ENCODE results near the gene TFCP2. TPM values are rescaled to one million over a fixed set of nuclear protein-coding genes. Genes with fewer than 3 reads are reported as not detected.

Gene TFCP2
- total RNA-seq, 1 donor, result 10.8 TPM

DNA sequence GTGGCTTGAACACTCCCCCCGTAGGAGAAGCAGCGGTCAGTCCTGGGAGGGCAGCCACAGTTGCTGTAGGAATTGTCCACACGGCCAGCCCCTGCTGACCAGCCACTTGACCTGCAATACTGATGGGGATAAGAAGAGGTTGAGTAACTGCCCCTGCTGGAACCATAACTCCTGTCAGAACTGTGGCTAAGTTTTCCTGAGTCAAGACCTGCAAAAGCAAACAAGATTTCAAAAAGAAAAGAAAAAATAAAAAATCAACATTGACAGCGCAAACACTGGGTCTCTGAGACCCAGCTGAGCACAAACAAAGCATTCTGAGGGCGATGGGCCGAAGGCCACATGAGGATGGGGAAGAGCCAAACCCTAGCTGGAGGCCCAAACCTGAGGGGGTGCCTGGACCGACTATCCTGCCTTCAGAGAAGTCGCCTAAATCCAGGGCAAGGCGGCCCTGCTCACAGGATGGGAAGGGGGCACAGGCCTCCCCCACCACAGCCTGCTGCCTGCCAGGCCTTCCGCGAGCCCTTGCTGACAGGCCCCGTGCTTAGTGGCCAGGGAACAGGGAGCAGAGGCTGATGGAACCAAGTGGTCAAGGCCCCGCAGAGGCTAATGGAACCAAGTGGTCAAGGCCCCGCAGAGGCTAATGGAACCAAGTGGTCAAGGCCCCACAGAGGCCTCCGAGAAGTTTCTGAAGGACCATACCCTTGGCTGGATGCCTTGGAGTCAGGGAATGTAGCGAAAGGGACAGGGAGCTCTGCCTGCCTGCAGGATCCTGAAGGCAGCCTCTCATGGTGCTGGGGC is 25.8 kb upstream of the TFCP2 start:
- DNase-seq (ENCODE audit: low read depth in 2 of 3, low spot score in 2 of 3), result no peak

DNA sequence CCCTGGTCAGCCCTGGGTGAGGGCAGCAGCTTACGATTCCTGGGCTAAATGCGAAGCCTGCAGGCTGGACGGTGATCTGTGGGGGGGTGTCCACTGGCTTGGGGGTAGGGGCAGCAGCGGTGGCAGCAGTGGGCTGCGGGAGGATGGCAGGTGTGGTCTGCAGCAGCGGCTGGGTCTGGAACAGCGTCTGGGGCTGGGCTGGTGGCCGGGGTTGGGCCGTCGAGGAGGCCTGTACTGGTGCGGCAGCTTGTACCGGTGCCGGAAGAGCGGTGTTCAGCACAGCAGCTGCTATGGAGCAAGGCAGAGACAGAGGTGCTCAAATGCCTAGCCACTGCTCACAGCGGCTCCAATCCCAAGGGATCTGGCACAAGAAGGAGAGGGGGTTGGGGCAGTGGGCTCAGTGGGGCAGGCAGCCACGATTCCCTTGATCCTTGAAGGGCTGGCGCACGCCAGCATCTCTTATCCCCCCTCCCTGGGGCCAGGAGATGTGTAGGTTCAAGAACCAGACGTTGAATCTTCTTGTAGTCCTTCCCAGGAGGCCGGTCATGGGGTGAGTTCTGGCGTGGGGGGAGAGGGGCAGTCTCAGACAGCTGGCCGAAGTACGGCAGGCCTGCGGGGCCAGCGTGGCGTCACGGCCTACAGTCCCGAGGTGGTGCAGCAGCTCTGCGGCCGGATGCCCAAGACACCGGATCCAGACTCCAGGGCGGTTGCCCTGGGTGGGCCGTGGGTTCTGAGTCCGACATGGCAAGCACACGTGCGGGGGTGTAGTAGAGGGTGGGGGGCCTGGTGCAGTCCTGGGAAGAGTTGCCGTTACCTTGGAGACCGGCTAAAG is 25.0 kb upstream of the TFCP2 start:
- DNase-seq (ENCODE audit: low read depth in 2 of 3, low spot score in 2 of 3), result no peak

DNA sequence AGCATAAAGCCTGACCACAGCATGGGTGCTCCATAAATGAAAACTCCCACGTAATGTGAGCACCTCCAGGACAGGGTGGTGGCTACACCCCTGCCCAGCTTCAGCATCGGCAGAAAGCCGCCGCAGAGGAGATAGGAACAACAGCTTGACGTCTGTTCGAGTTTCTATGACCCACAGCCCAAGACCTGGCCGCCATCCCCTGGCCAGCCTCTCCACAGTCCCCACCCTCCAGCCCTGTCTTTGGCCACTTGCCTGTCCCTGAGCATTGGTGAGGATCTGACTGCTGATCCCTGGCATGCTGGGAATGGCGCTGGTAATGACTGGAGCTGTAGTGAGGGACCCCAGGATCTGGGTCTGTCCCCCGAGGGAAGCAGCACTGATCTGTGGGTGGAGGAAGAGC is 23.6 kb upstream of the TFCP2 start:
- DNase-seq (ENCODE audit: low read depth in 2 of 3, low spot score in 2 of 3), result no peak

DNA sequence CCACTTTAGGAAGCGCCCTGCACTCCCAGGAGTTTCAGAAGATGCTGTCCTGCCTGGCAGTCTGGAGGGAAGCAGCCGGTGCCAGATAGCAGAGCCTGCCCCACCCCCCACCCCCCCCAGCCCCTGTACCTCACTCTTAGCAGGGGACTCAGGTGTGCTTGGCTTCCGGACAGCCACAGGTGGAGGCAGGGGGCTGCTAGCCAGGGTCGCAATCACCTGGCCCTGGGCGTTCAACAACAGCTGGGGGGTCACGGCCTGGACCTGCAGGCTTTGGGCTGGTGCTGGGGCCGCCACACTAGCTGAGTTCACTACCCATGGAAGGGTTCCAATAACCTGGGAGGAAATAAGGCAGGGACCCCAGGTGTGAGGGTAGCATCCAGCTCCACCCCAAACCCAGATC is 22.9 kb upstream of the TFCP2 start:
- no peak for DNase-seq (ENCODE audit: low read depth in 2 of 3, low spot score in 2 of 3)

- no peak for DNase-seq (ENCODE audit: low read depth in 2 of 3, low spot score in 2 of 3)
These were observed 19.3 kb upstream of the TFCP2 start for GRCh38 chr12:51192284-51192671.

- DNase-seq (ENCODE audit: low read depth in 2 of 3, low spot score in 2 of 3), result no peak
These were observed 18.8 kb upstream of the TFCP2 start for GRCh38 chr12:51191516-51192283.

- DNase-seq (ENCODE audit: low read depth in 2 of 3, low spot score in 2 of 3), result no peak
These were observed 17.9 kb upstream of the TFCP2 start for GRCh38 chr12:51190820-51191219.

DNA sequence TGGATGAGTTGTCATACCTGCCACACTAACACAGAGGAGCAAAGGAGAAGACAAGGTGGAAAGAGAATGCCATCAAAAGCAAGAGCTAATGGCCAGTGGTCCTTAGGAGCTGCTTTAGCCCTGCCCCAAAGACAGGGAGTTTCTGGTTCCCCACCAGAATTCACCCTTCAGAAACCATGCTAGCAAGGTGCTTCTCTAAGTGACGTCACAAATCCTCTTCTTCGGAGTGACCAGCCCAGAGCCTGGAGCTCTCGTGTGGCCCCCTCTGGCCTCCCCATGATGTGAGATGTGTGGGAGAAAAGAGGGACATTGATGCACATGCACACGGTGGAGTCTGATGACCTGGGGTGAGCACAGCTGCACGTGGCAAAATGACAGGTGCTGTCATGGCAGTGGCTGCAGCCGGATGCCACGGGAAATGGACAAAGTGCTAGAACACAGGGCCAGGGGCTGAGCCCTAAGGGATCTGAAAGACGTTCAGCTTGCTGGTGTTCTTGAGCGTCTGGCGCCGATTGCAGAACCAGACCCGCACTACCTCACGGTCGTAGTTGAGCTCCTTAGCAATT is 16.9 kb upstream of the TFCP2 start:
- no peak for DNase-seq (ENCODE audit: low read depth in 2 of 3, low spot score in 2 of 3)

DNA sequence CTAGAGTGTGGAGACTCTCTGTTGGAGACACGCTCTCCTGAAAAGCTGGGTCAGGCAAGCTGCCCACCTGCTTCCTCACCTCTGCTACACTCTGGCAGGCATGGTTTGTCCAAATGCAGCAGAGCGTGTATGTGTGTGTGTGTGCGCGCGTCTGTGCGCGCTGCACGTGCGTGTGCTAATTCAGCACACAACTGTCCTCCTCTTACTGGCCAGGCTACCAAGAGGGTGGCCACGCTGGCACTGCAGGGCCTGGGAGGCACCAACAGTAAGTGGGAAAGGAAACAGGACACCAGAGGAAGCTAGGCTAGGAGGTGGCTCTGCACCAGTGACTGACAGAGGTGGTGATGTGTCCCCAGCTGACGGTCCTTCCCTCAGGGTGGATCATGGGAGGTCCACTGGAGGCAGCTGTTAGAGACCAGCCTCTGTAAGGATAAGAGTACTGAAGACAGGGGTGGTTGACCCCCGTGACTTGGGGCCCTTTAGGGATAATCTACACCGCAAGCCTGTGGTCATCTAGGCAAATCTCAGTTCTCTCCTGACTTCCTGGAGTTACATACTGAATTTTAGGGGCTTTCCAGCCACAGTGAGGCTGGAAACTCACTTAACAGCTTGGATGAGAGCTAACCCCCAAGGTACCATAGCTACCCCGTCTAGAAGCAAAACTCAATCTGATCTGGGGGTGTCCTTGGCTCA is 15.6 kb upstream of the TFCP2 start:
- DNase-seq (ENCODE audit: low read depth in 2 of 3, low spot score in 2 of 3), result no peak

DNA sequence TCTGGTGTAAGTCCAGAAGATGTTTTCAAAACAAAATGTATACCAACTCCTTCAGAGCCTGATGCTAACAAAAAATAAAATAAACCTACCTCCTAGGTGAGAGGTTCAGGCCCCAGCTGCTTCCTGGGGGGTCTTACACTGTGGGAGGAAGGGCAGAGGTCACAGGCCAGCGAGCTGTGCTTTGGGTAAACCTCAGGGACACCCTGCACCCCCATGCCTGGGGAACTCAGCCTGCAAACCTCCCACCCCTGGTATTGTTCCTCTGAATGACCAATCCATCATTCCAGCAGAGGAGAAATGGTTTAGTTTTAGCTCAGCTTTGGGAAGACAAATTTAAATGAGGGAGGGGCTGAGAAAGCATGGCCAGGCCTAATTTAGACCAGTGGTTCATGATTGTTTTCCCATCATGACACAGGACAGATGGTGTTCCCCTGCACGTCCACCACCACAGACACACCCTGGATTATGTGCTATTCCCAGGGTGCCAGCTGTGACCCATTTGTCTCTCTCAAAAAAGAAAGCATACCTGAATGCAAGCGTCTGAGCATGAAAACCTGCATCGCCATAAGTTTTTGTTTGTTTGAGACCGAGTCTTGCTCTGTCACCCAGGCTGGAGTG is 14.5 kb upstream of the TFCP2 start:
- no peak for DNase-seq (ENCODE audit: low read depth in 2 of 3, low spot score in 2 of 3)

- peak in 1 of 3 donors; percentile 22 for DNase-seq (ENCODE audit: low read depth in 2 of 3, low spot score in 2 of 3)
These were observed 13.6 kb upstream of the TFCP2 start for GRCh38 chr12:51186465-51187085.

- no peak for DNase-seq (ENCODE audit: low read depth in 2 of 3, low spot score in 2 of 3)
These were observed 12.3 kb upstream of the TFCP2 start for GRCh38 chr12:51185171-51185717.

DNA sequence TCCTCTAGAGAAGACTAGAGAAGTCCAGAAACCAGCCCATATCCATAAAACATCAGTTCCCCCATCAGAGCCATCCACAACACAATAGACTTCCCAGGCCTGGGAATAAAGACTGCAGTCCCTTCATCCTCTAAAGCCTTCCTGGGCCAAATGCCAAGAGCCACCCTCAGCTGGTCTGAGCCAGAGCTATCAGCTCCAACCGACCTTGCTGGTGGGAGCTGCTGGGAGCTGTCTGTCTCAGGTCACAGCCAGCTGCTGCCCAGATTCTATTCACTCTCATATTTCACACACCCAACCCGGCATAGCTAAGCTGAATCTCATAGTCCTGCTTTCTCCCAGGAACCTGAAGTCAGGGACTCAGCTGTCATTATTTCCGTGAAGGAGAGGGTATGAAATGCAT is 10.9 kb upstream of the TFCP2 start:
- no peak for DNase-seq (ENCODE audit: low read depth in 2 of 3, low spot score in 2 of 3)

GRCh38 chr12:51183349-51183748 is 10.4 kb upstream of the TFCP2 start:
- DNase-seq (ENCODE audit: low read depth in 2 of 3, low spot score in 2 of 3), result no peak

- DNase-seq (ENCODE audit: low read depth in 2 of 3, low spot score in 2 of 3), result no peak
These were observed 8.6 kb upstream of the TFCP2 start for GRCh38 chr12:51181558-51181957.

DNA sequence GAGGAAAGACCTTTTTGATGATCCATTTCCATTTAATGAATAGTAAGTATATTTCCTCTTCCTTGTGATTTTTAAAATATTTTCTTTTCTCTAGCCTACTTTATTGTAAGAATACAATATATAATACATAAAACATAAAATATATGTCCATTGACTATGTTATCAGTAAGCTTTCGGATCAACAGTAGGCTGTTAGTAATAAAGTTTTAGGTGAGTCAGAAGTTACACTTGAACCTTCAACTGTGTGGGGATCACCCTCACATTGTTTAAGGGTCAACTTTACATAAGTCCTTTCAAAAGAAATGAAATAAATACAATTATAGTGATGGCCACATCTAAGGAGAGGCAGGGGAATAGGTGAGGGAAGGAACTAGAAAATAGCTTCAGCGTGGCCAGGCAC is 5.0 kb upstream of the TFCP2 start:
- DNase-seq (ENCODE audit: low read depth in 2 of 3, low spot score in 2 of 3), result no peak

GRCh38 chr12:51174501-51174900 is 1.6 kb upstream of the TFCP2 start:
- no peak for DNase-seq (ENCODE audit: low read depth in 2 of 3, low spot score in 2 of 3)

GRCh38 chr12:51171884-51172514 is 936 bp downstream of the TFCP2 start:
- DNase-seq (ENCODE audit: low read depth in 2 of 3, low spot score in 2 of 3), result peak; percentile 5 to 13 (median 7)

- no peak for DNase-seq (ENCODE audit: low read depth in 2 of 3, low spot score in 2 of 3)
These were observed 9.1 kb downstream of the TFCP2 start for GRCh38 chr12:51163795-51164194.
